ENCODE data around the gene IKZF1. TPM values are rescaled to one million over a fixed set of nuclear protein-coding genes. Genes with fewer than 3 reads are reported as not detected.

Gene IKZF1
- total and polyA plus RNA-seq, 9 of the 15 experiments (the other 6 are each of a cell fraction or from before 2014, with no cell fraction given) = 12.6 to 85.3 (median 44.7) TPM

GRCh38 chr7:50278120-50278519 is 26.4 kb upstream of the IKZF1 start:
- Histone ChIP-seq H3K79me2 (ENCODE audit: control insufficient read depth, insufficient read depth, low read length) (no peaks in the 10 kb centered on the region), H3K9ac (ENCODE audit: insufficient read depth in 1 of 2, low read depth in 2 of 2, low read length in 2 of 2) (no peak overlapping the region), H3K27ac (ENCODE audit: extremely low read depth, low read depth, low read length) (no peak overlapping the region), H3K27me3 (ENCODE audit: control insufficient read depth in 2 of 2, insufficient read depth in 2 of 2, low read length in 2 of 2) (no peaks in the 10 kb centered on the region), H3K36me3 (ENCODE audit: control insufficient read depth, insufficient read depth, low read length) (no peaks in the 10 kb centered on the region), H3K4me1 (replicated peaks in 1 of 2; ENCODE audit: control insufficient read depth in 2 of 2, insufficient read depth in 2 of 2, low read length in 2 of 2) (peaks cover 2 to 7% of the 10 kb centered on the region in 2 experiments; a peak in 3 of 5 replicates), H4K20me1 (replicated peaks; ENCODE audit: control insufficient read depth, insufficient read depth, low read length) (no peaks in the 10 kb centered on the region), H3K9me1 (ENCODE audit: control insufficient read depth, insufficient read depth, low read length) (no peaks in the 10 kb centered on the region), H3K9me3 (replicated peaks; ENCODE audit: control insufficient read depth, insufficient read depth, low read depth, low read length) (no peaks in the 10 kb centered on the region), H3K4me3 (no peak overlapping the region), H2AFZ (ENCODE audit: low read depth, low read length) (no peak overlapping the region), H3K4me2 (ENCODE audit: insufficient read depth, low read length) (no peak overlapping the region)
- BruUV-seq (replicated peaks) = no TSS peak
- intact Hi-C loops (cut with micrococcal nuclease) (no loop called here), in situ Hi-C loops (cut with MboI) (no loop called here)
- TF ChIP-seq MAFG (tag; conservative IDR thresholded peaks at IDR 0.05) (no peak), FOXA1 (IDR thresholded peaks at IDR 0.05; ENCODE audit: borderline replicate concordance) (no peak), ZNF699 (CRISPR knock-in tag; IDR thresholded peaks at IDR 0.05; ENCODE audit: insufficient replicate concordance) (no peak), ZNF316 (IDR thresholded peaks at IDR 0.05) (peak; percentile 47), BACH1 (tag; IDR thresholded peaks at IDR 0.05) (no peak), DEAF1 (CRISPR knock-in tag; IDR thresholded peaks at IDR 0.05) (no peak), NCOA2 (IDR thresholded peaks at IDR 0.05; ENCODE audit: partially characterized antibody in 2 of 2) (no peak)
- ChIA-PET POLR2A (no interaction called here), CTCF (ENCODE audit: low intra/inter-chr PET ratio) (no interaction called here)
- FAIRE-seq (no peak), DNase-seq (ENCODE audit: extremely low read depth in 1 of 4, low spot score in 3 of 4) (no peak), ATAC-seq (no peak)
